Esophagus (tissue), 2 donors: ENCODE results near the gene KRT14. TPM values are rescaled to one million over a fixed set of nuclear protein-coding genes. Genes with fewer than 3 reads are reported as not detected.
"Not testable (repeated sequence)": the region's sequence is repeated elsewhere in the genome, so short reads cannot be mapped to it uniquely, and the experiment has no call there.

Experiments
- H3K27ac ChIP-seq, 2 donors: one replicate each; pipeline ENCODE4 v1.5.1; 2013; ENCODE audit warnings: low read depth in 2 of 2, mild to moderate bottlenecking in 2 of 2, inconsistent platforms in 1 of 2, low read length in 1 of 2, moderate library complexity in 1 of 2
- H3K27me3 ChIP-seq, 2 donors: one replicate each; pipeline ENCODE4 v1.6.1; 2013; ENCODE audit warnings: low read length in 2 of 2, control low read depth in 1 of 2, mild to moderate bottlenecking in 1 of 2; ENCODE audit not compliant: insufficient read depth in 2 of 2, control insufficient read depth in 1 of 2
- H3K36me3 ChIP-seq, 2 donors: one replicate each; pipeline ENCODE4 v1.6.1; 2013; ENCODE audit warnings: low read length in 1 of 2; ENCODE audit not compliant: control insufficient read depth in 2 of 2, insufficient read depth in 2 of 2
- H3K4me1 ChIP-seq, 2 donors: one replicate each; pipeline ENCODE4 v1.6.1; 2013; ENCODE audit warnings: low read length in 1 of 2; ENCODE audit not compliant: control insufficient read depth in 2 of 2, insufficient read depth in 2 of 2
- H3K4me3 ChIP-seq, 2 donors: one replicate each; pipeline ENCODE4 v1.5.1; 2013; ENCODE audit warnings: low read length in 2 of 2, mild to moderate bottlenecking in 2 of 2, low read depth in 1 of 2, moderate library complexity in 1 of 2
- H3K9me3 ChIP-seq, 2 donors: one replicate each; pipeline ENCODE4 v1.6.1; 2013; ENCODE audit warnings: mild to moderate bottlenecking in 2 of 2, low read depth in 1 of 2, low read length in 1 of 2, moderate library complexity in 1 of 2; ENCODE audit not compliant: control insufficient read depth in 2 of 2, insufficient read depth in 1 of 2
- WGBS, 2 donors: extraction: QIAGEN DNeasy Blood & Tissue Kit; methylation state at CpG; one replicate each; pipeline ENCODE4 v1.1.7; 2013; 5-methylcytosine and 5-hydroxymethylcytosine counted together
- polyA plus RNA-seq, 2 donors: library from polyadenylated mRNA; stranded (reverse); fragments of 200-250 nt; gene quantifications; one replicate each; pipeline ENCODE4 v1.2.3, GENCODE V29; 2013
- donor health status: healthy with polysubstance abuse.
- donor health status: Bipolar disorder and iron deficiency.

The KRT14 gene
- polyA plus RNA-seq, 2 donors: 516 to 1,961 TPM

- H3K4me1 ChIP-seq: peaks cover 0 to 17% of the 10 kb centered on the region in 2 donors
- no peak overlapping the region for H3K27ac ChIP-seq
Measured at GRCh38 chr17:41589301-41589700, 2.6 kb upstream of the KRT14 start.

GRCh38 chr17:41588126-41588810 lies 1.6 kb upstream of the KRT14 start:
- no peaks in the 10 kb centered on the region for H3K36me3 ChIP-seq
- H3K9me3 ChIP-seq: no peaks in the 10 kb centered on the region
- 39 to 57% methylated on average over 6 to 8 of the region's 8 CpGs for WGBS, 2 donors
- H3K4me3 ChIP-seq: no peak overlapping the region
- no peak overlapping the region for H3K27ac ChIP-seq
- H3K4me1 ChIP-seq: peaks cover 0 to 10% of the 10 kb centered on the region in 2 donors
- no peaks in the 10 kb centered on the region for H3K27me3 ChIP-seq

More at GRCh38 chr17:41589301-41589700, 2.6 kb upstream of the KRT14 start:
- no peak overlapping the region for H3K4me3 ChIP-seq
- peaks cover 0 to 2% of the 10 kb centered on the region in 2 donors for H3K27me3 ChIP-seq
- WGBS, 2 donors: 54 to 64% methylated on average over 3 of the region's 3 CpGs
- no peaks in the 10 kb centered on the region for H3K9me3 ChIP-seq
- no peaks in the 10 kb centered on the region for H3K36me3 ChIP-seq

GRCh38 chr17:41585301-41586056 lies 1.2 kb downstream of the KRT14 start:
- H3K4me3 ChIP-seq: peak overlapping the region; percentile 31 to 47
- WGBS, 2 donors: 39 to 49% methylated on average over 5 of the region's 5 CpGs
- H3K27ac ChIP-seq: peak overlapping the region in 1 of 2 donors; percentile 71
- no peaks in the 10 kb centered on the region for H3K36me3 ChIP-seq
- no peaks in the 10 kb centered on the region for H3K27me3 ChIP-seq
- peaks cover 0 to 7% of the 10 kb centered on the region in 2 donors for H3K4me1 ChIP-seq
- H3K9me3 ChIP-seq: no peaks in the 10 kb centered on the region

GRCh38 chr17:41584331-41584927 lies 2.3 kb downstream of the KRT14 start:
- Histone ChIP-seq H3K4me1 (peaks cover 0 to 13% of the 10 kb centered on the region in 2 donors), H3K4me3 (peak overlapping the region; percentile 24 to 47), H3K27ac (peak overlapping the region; percentile 25 to 71)
- not testable (repeated sequence) for H3K36me3 ChIP-seq, H3K27me3 ChIP-seq, H3K9me3 ChIP-seq
- whole genome bisulfite sequencing, 2 donors: 50 to 64% methylated on average over 8 of the region's 8 CpGs

GRCh38 chr17:41583137-41584127 lies 3.3 kb downstream of the KRT14 start:
- Histone ChIP-seq H3K27me3 (no peaks in the 10 kb centered on the region), H3K9me3 (no peaks in the 10 kb centered on the region), H3K4me1 (peaks cover 0 to 14% of the 10 kb centered on the region in 2 donors)

GRCh38 chr17:41582061-41582968 lies 4.4 kb downstream of the KRT14 start:
- not testable (repeated sequence) for H3K27me3 ChIP-seq, H3K9me3 ChIP-seq, H3K36me3 ChIP-seq, H3K4me3 ChIP-seq
- Histone ChIP-seq H3K4me1 (peaks cover 0 to 11% of the 10 kb centered on the region in 2 donors), H3K27ac (peak overlapping the region; percentile 13 to 49)
- 65 to 76% methylated on average over 11 to 13 of the region's 13 CpGs for WGBS, 2 donors

More at GRCh38 chr17:41583137-41584127, 3.3 kb downstream of the KRT14 start:
- 45 to 46% methylated on average over 33 of the region's 33 CpGs for WGBS, 2 donors
- no peaks in the 10 kb centered on the region for H3K36me3 ChIP-seq
- peak overlapping the region; percentile 9 to 29 for H3K4me3 ChIP-seq
- H3K27ac ChIP-seq: peak overlapping the region; percentile 37 to 49

DNA sequence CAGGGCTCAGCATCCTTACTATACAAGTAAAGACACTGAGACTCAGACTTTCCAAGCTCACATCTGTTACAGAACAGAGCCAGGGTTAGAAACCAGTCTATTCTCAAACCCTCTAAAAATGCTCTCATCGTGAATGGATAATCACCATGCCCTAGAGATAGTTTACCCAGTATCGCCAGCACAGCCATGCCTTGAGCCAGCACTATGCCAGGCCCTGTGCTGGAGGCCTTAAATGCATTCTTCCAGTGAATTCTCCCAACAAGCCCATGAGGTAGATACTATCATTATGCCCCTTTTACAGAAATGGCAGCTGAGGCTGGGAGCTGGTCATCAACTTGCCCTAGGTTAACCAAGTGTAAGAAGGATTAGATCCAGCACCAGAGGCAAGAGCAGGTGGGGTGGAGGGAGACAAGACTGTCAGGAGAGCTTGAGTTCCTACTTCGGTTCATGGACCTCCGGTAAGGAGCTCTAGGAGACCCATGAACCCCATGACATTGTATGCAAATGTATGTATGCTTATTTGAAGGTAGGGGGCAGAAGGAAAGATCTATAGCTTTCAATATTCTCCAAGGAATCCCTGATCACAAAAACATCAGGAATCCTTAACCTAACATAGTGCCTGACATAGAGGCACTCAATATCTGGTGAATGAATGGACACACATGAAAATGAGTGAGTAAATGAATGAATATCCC lies 5.2 kb downstream of the KRT14 start:
- H3K4me3 ChIP-seq: no peak overlapping the region
- H3K36me3 ChIP-seq: no peaks in the 10 kb centered on the region
- H3K27me3 ChIP-seq: no peaks in the 10 kb centered on the region
- peak overlapping the region; percentile 58 to 74 for H3K27ac ChIP-seq
- WGBS, 2 donors: 64 to 81% methylated on average over 4 of the region's 4 CpGs
- no peaks in the 10 kb centered on the region for H3K9me3 ChIP-seq
- peaks cover 0 to 15% of the 10 kb centered on the region in 2 donors for H3K4me1 ChIP-seq
